ENCODE data around the gene OR6C75. TPM values are rescaled to one million over a fixed set of nuclear protein-coding genes. Genes with fewer than 3 reads are reported as not detected.
"Not testable (repeated sequence)": the region's sequence is repeated elsewhere in the genome, so short reads cannot be mapped to it uniquely, and the experiment has no call there.

Gene OR6C75
- total RNA-seq, 2 donors from 2014 or later: not detected

GRCh38 chr12:55414396-55414823, 51.6 kb downstream of the OR6C75 start:
- H3K9me3 ChIP-seq; H3K4me1 ChIP-seq; H3K4me3 ChIP-seq; H3K27me3 ChIP-seq; intact Hi-C loops (cut with DNase I); H3K36me3 ChIP-seq (replicated peaks in 1 of 2; ENCODE audit: insufficient read depth in 1 of 2, low read depth in 2 of 2); DNase-seq; H3K27ac ChIP-seq: not testable (repeated sequence)
- 60% methylated on average over 11 of the region's 11 CpGs; no CpG with 5 or more reads in 1 of the 2 donors for WGBS, 2 donors
- peak; percentile 49 for ATAC-seq

DNA sequence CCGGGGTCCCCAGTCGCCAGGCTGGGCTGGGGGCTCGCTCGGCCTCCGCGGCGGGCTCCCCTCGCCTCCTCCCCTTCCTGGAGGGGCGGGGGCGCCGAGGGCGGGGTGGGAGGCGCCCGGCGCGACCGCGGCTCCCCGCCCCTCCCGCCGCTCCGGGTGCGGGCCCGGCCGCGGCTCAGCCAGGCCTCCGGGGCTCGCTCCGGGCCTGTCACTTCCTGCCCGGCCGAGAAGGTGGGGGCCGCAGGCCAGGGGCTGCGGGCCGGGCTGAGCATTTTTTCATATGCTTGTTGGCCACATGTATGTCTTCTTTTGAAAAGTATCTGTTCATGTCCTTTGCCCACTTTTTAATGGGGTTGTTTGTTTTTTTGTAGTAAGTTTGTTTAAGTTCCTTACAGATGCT, 52.1 kb downstream of the OR6C75 start:
- H3K27ac ChIP-seq; H3K4me3 ChIP-seq; H3K9me3 ChIP-seq; H3K27me3 ChIP-seq; intact Hi-C loops (cut with DNase I); H3K36me3 ChIP-seq (replicated peaks in 1 of 2; ENCODE audit: insufficient read depth in 1 of 2, low read depth in 2 of 2); H3K4me1 ChIP-seq; DNase-seq: not testable (repeated sequence)
- peak; percentile 72 for ATAC-seq
- 21 to 44% methylated on average over 6 to 7 of the region's 34 CpGs for WGBS, 2 donors

GRCh38 chr12:55416961-55417360, 54.2 kb downstream of the OR6C75 start:
- H3K27ac ChIP-seq: no peak overlapping the region
- ATAC-seq: no peak

More at GRCh38 chr12:55416961-55417360, 54.2 kb downstream of the OR6C75 start:
- Histone ChIP-seq H3K4me1 (no peaks in the 10 kb centered on the region), H3K36me3 (replicated peaks in 1 of 2; ENCODE audit: insufficient read depth in 1 of 2, low read depth in 2 of 2) (no peaks in the 10 kb centered on the region), H3K27me3 (no peaks in the 10 kb centered on the region), H3K9me3 (no peaks in the 10 kb centered on the region), H3K4me3 (no peak overlapping the region)
- intact Hi-C loops (cut with DNase I): no loop called here
- no peak for DNase-seq
- TF ChIP-seq CTCF (IDR thresholded peaks at IDR 0.05) (no peak), POLR2A (IDR thresholded peaks at IDR 0.05) (no peak)
- WGBS, 2 donors: 93 to 97% methylated on average over 1 of the region's 1 CpG

Other genes with a start within 250 kb of the OR6C75 start
- gene OR9K2, start 236.6 kb upstream of the OR6C75 start, total RNA-seq: not detected
- not detected for gene OR10A7, start 141.9 kb upstream of the OR6C75 start, total RNA-seq
- not detected for gene OR6C74, start 118.4 kb upstream of the OR6C75 start, total RNA-seq
- not detected for gene OR6C6, start 66.4 kb upstream of the OR6C75 start, total RNA-seq
- gene OR6C1, start 48.6 kb upstream of the OR6C75 start, total RNA-seq: not detected
- gene OR6C3, start 32.2 kb upstream of the OR6C75 start, total RNA-seq: not detected
- gene OR6C65, start 37.6 kb downstream of the OR6C75 start, total RNA-seq: not detected
- gene OR6C76, start 63.3 kb downstream of the OR6C75 start, total RNA-seq: not detected
- gene OR6C2, start 81.1 kb downstream of the OR6C75 start, total RNA-seq: not detected
- gene OR6C70, start 107.2 kb downstream of the OR6C75 start, total RNA-seq: not detected
- gene OR6C68, start 129.4 kb downstream of the OR6C75 start, total RNA-seq: not detected
- gene OR6C4, start 186.6 kb downstream of the OR6C75 start, total RNA-seq: not detected
- not detected for gene OR2AP1, start 209.5 kb downstream of the OR6C75 start, total RNA-seq